HL-60 (cell line): ENCODE results near the gene PTGR3.

Experiments used
- POLR2AphosphoS5 ChIP-seq: IDR thresholded peaks from 2 replicates; pipeline ENCODE4 v1.6.1; 2012; ENCODE audit warnings: low read depth
- TF ChIP-seq, protein P1 (sequence below): IDR thresholded peaks from one replicate; pipeline ENCODE4 v1.5.1; 2011; ENCODE audit warnings: low read length, control low read depth, inconsistent platforms; ENCODE audit not compliant: insufficient read depth

DNA sequence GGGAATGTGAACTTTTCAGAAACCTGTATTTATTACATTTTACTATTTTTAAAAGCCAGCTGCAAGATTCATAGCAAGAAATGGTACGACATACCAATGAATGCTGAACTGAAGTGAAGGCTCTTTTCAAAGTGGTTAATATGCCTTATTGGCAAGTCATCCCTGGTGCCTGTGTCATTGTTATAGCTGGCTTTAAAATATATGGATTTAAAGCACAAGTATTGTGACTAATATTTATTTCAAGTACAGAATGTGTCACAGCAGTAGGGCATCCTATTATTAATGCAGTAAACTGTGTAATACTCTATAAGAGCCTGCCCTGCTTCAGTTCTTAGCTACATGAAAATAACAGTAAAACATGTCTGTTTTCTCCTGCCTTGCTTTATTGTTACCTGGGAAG, 12.5 kb upstream of the PTGR3 start:
- TF ChIP-seq, protein P1, sequence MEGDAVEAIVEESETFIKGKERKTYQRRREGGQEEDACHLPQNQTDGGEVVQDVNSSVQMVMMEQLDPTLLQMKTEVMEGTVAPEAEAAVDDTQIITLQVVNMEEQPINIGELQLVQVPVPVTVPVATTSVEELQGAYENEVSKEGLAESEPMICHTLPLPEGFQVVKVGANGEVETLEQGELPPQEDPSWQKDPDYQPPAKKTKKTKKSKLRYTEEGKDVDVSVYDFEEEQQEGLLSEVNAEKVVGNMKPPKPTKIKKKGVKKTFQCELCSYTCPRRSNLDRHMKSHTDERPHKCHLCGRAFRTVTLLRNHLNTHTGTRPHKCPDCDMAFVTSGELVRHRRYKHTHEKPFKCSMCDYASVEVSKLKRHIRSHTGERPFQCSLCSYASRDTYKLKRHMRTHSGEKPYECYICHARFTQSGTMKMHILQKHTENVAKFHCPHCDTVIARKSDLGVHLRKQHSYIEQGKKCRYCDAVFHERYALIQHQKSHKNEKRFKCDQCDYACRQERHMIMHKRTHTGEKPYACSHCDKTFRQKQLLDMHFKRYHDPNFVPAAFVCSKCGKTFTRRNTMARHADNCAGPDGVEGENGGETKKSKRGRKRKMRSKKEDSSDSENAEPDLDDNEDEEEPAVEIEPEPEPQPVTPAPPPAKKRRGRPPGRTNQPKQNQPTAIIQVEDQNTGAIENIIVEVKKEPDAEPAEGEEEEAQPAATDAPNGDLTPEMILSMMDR: no peak
- no peak for TF ChIP-seq POLR2AphosphoS5
